SK-N-MC (cell line): Measurements from ENCODE around the gene MYT1.
"Not testable (repeated sequence)": the region's sequence is repeated elsewhere in the genome, so short reads cannot be mapped to it uniquely, and the experiment has no call there.

Source experiments
- DNase-seq: peaks from one replicate; pipeline ENCODE4 v3.0.0-alpha.2; 2011; ENCODE audit warnings: low read depth, low spot score
- H3K27ac ChIP-seq: fragments of 200-600 bp; sonication (generic); 2 replicates; pipeline ENCODE4 v1.5.1; 2016; ENCODE audit warnings: mixed run types
- H3K36me3 ChIP-seq: fragments of 200-600 bp; sonication (generic); 2 replicates; pipeline ENCODE4 v1.6.1; 2017; ENCODE audit warnings: antibody characterized with exemption, low read length, mixed read lengths; ENCODE audit not compliant: insufficient read depth
- H3K4me3 ChIP-seq: fragments of 200-600 bp; sonication (generic); 2 replicates; pipeline ENCODE4 v1.5.1; 2016
- H3K9ac ChIP-seq: fragments of 200-600 bp; sonication (generic); 2 replicates; pipeline ENCODE4 v1.8.0; 2017; ENCODE audit warnings: mixed run types, mixed read lengths; ENCODE audit not compliant: insufficient read length
- H3K9me3 ChIP-seq: fragments of 200-600 bp; sonication (generic); 2 replicates; pipeline ENCODE4 v1.6.1; 2017; ENCODE audit warnings: low read depth, mild to moderate bottlenecking, antibody characterized with exemption, low read length, moderate library complexity, mixed read lengths
- EZH2 ChIP-seq: fragments of 200-600 bp; sonication (generic); IDR thresholded peaks from one replicate; pipeline ENCODE4 v1.6.1; 2017; ENCODE audit warnings: antibody characterized with exemption
- FOXP2 ChIP-seq: optimal IDR thresholded peaks from 2 replicates; pipeline ENCODE3; 2011; ENCODE audit warnings: mild to moderate bottlenecking, moderate library complexity; ENCODE audit not compliant: insufficient read depth; ENCODE audit errors: extremely low read length, control extremely low read depth
- POLR2AphosphoS5 ChIP-seq: IDR thresholded peaks from 2 replicates; pipeline ENCODE4 v1.6.1; 2012; ENCODE audit warnings: mild to moderate bottlenecking, low read depth, low read length, borderline replicate concordance

MYT1 gene

DNA sequence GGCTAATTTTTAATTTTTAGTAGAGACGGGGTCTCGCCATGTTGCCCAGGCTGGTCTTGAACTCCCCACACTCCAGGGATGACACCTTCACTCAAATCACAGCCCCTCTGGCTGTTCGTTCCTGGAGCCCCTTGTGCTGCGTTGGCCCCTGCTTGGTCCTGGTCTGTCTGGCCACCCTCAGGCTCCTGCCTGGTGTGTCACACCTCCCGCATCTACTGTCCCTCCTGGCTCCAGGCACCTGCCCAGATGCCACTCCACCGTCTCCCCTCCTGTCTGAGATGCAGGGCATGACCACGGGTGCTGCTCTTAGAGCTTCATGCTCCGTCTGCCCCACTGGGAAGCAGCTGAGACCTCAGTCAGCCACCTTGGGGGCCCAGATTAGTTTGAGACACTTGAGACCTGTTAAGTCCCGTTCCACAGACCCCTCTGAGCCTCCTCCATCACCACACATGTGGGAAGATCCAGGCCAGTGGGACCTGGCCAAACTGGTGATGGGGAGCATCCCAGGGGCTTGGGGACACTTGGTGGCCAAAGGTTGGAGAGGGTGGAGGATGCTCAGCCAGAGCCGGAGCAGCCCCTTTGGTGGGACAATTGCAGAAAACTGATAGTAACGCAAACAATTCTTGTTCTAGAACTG, 35.0 kb upstream of the MYT1 start:
- no peaks in the 10 kb centered on the region for H3K9me3 ChIP-seq
- H3K36me3 ChIP-seq = no peaks in the 10 kb centered on the region
- H3K4me3 ChIP-seq = no peak overlapping the region
- no peak overlapping the region for H3K27ac ChIP-seq
- no peak for TF ChIP-seq POLR2AphosphoS5
- no peak for DNase-seq
- H3K9ac ChIP-seq = no peak overlapping the region

DNA sequence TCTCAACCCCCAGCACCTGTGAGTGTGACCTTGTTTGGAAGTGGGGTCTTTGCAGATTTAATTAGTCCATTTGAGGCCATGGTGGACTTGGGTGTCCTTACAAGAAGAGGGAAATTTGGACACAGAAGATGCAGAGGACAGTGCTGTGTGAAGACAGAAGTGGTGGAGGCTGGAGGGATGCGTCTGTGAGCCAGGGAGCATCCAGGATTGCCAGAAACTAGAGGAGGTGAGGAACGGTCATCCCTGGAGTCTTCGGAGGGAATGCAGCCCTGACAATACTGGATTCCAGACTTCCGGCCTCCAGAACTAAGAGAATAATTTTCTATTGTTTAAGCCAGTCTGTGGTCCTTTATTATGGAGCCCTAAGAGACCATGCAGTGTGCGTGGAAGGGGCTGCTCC, 34.0 kb upstream of the MYT1 start:
- DNase-seq = no peak
- Histone ChIP-seq H3K36me3 (no peaks in the 10 kb centered on the region), H3K9me3 (no peaks in the 10 kb centered on the region), H3K27ac (no peak overlapping the region), H3K4me3 (no peak overlapping the region), H3K9ac (no peak overlapping the region)
- TF ChIP-seq POLR2AphosphoS5 (no peak), EZH2 (no peak)

DNA sequence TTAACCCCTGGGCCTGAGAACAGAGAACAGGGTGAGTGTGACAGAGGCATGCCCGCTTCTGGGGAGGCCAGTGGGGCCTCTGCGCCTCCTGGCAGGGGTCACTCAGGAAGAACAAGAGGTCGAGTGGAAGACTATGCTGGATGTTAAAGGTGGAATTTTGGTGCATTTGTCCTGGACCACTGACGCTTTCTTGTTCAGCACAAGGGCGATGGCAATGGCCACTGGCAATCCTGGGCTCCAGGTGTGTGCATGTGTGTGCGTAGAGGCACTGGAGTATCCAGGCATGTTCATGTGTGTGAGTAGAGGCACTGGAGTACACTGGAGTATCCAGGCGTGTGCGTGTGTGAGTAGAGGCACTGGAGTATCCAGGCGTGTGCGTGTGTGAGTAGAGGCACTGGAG, 33.4 kb upstream of the MYT1 start:
- no peak for DNase-seq
- H3K9ac ChIP-seq = no peak overlapping the region
- H3K27ac ChIP-seq = no peak overlapping the region
- no peaks in the 10 kb centered on the region for H3K36me3 ChIP-seq
- no peak for TF ChIP-seq FOXP2
- TF ChIP-seq EZH2 = no peak
- TF ChIP-seq POLR2AphosphoS5 = no peak
- H3K9me3 ChIP-seq = no peaks in the 10 kb centered on the region
- no peak overlapping the region for H3K4me3 ChIP-seq

DNA sequence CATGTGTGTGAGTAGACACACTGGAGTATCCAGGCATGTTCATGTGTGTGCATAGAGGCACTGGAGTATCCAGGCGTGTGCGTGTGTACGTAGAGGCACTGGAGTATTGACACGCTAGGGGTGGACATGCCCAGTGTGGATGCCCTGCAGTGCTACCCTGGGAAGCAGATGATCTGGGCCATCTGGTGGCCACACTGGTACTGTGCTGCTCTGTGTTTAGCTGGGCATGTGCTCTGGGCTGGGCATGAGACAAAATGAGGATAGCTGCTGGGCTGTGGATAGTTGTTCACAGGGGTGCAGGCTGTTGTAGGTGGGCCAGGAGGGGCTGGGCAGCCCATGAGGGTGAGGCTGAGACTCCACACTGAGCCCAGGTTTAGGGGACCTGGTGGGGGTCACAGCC, 32.8 kb upstream of the MYT1 start:
- Histone ChIP-seq H3K9ac (no peak overlapping the region), H3K27ac (no peak overlapping the region), H3K9me3 (no peaks in the 10 kb centered on the region), H3K36me3 (no peaks in the 10 kb centered on the region), H3K4me3 (no peak overlapping the region)
- TF ChIP-seq POLR2AphosphoS5 = no peak
- no peak for TF ChIP-seq FOXP2
- no peak for TF ChIP-seq EZH2
- DNase-seq = no peak

DNA sequence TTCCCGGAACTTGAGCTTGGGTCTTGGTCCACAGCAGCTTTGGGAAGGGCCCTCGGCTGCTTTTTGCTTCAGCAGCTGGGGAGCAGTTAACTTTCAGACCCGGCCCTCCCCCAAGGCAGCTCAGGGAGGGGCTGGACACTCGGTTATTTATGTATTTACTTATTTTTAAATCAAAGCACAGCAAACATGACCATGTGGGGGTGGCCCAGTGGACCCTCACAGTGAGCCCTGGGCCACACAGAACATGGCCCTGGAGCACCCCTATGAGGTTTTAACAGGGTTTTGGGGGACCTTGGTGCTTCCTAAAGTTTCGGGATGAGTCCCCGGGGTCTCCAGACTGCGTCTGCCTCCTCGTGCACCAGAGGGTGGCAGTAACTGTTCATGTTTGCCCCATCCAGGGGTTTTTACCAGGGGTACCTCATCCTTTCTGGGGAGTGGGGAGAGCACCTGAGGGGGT, 30.3 kb upstream of the MYT1 start:
- Histone ChIP-seq H3K4me3 (no peak overlapping the region), H3K27ac (no peak overlapping the region), H3K36me3 (no peaks in the 10 kb centered on the region), H3K9me3 (no peaks in the 10 kb centered on the region), H3K9ac (no peak overlapping the region)
- DNase-seq = no peak
- TF ChIP-seq EZH2 (no peak), POLR2AphosphoS5 (no peak), FOXP2 (no peak)

DNA sequence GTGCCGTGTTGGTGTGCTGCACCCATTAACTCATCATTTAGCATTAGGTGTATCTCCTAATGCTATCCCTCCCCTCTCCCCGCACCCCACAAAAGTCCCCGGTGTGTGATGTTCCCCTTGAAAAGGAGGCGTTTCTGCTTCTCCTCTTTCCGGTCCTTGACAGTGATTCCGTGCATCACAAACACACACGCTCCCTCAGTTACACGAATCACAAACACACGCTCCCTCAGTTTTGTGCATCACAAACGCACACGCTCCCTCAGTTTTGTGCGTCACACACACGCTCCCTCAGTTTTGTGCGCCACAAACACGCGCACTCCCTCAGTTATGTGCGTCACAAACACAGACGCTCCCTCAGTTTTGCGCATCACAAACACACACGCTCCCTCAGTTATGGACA, 29.5 kb upstream of the MYT1 start:
- H3K4me3 ChIP-seq, H3K27ac ChIP-seq, H3K9me3 ChIP-seq, H3K9ac ChIP-seq, H3K36me3 ChIP-seq, DNase-seq: not testable (repeated sequence)

DNA sequence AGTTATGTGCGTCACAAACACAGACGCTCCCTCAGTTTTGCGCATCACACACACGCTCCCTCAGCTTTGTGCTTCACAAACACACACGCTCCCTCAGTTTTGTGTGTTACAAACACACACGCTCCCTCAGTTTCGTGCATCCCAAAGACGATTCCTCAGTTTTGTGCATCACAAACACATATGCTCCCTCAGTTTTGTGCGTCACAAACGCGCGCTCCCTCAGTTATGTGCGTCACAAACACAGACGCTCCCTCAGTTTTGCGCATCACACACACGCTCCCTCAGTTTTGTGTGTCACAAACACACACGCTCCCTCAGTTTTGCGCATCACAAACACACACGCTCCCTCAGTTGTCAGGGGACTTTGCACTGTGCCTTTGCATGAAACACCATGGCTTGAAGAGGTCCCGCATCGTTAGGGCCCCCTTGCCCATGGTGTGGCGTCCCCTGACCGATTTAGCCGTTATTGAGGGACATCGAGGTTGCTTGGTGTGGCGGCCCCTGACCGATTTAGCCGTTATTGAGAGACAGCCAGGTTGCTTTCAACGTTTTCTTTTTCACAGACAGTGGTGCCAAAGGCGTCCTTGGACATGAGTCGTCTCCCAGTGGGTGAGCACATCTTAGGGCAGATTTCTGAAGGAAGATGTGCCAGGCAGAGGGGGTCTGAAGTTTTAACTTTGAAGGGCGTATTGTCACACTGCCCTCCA, 28.1 kb upstream of the MYT1 start:
- Histone ChIP-seq H3K9ac (no peak overlapping the region), H3K27ac (no peak overlapping the region), H3K36me3 (no peaks in the 10 kb centered on the region), H3K4me3 (no peak overlapping the region), H3K9me3 (no peaks in the 10 kb centered on the region)
- DNase-seq = no peak
- TF ChIP-seq EZH2 (no peak), FOXP2 (no peak), POLR2AphosphoS5 (no peak)

DNA sequence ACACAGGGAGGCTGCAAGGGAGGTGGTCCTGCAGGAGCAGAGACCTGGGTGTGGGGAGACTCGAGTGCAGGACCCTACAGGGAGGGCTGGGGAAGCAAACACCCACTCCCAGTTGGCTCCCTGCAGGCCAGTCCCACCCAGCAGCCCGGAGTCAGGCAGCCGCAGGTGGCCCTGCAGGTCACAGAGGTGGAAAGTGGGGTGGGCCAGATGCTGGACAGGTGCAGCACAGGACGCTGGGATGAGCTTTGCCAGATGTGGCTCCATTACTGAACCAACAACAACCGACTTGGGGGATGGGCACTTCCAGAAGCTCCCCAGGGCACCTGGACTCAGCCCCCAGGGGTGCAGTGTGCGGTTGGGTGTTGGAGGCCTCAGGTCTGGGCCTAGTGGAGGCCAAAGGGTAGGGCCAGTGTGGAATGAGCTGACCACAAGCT, 26.6 kb upstream of the MYT1 start:
- no peak for TF ChIP-seq POLR2AphosphoS5
- no peak for TF ChIP-seq FOXP2
- TF ChIP-seq EZH2 = no peak
- H3K9ac ChIP-seq = no peak overlapping the region
- no peaks in the 10 kb centered on the region for H3K9me3 ChIP-seq
- DNase-seq = no peak
- no peak overlapping the region for H3K27ac ChIP-seq
- no peaks in the 10 kb centered on the region for H3K36me3 ChIP-seq
- no peak overlapping the region for H3K4me3 ChIP-seq

DNA sequence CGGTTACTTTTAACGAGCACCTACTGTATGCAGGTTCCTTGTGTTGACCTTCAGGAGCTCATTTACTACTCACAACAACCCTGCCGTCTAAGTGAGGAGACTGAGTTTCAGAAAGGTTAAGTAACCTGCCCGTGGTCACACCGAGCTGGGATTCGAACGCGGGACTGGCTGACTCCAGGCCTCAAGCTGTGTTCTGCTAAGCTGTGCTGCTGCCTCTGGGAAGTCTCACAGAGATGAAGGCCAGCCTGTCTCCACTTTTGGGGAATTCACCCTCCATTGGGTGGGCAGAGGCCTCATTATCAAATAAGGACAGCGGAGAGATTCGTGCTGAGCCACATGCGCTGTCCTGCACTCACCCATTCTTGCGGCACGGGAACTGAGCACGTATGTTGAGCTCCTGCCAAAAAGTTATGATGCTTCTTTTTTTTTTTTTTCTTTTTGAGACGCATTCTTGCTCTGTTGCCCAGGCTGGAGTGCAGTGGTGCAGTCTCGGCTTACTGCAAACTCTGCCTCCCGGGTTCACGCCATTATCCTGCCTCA, 25.9 kb upstream of the MYT1 start:
- no peak overlapping the region for H3K27ac ChIP-seq
- H3K4me3 ChIP-seq = no peak overlapping the region
- no peak overlapping the region for H3K9ac ChIP-seq
- DNase-seq = no peak
- H3K9me3 ChIP-seq = no peaks in the 10 kb centered on the region
- no peaks in the 10 kb centered on the region for H3K36me3 ChIP-seq
- TF ChIP-seq EZH2 (no peak), FOXP2 (no peak), POLR2AphosphoS5 (no peak)
